GM19455 (cell line): ENCODE measurements around the gene INO80B.
"Not testable (repeated sequence)": the region's sequence is repeated elsewhere in the genome, so short reads cannot be mapped to it uniquely, and the experiment has no call there.

Experiments
- ATAC-seq: cut with Tn5 transposase; IDR thresholded peaks from one replicate; pipeline ENCODE4 v1.9.1; 2021; ENCODE audit not compliant: unreplicated experiment

The INO80B gene

DNA sequence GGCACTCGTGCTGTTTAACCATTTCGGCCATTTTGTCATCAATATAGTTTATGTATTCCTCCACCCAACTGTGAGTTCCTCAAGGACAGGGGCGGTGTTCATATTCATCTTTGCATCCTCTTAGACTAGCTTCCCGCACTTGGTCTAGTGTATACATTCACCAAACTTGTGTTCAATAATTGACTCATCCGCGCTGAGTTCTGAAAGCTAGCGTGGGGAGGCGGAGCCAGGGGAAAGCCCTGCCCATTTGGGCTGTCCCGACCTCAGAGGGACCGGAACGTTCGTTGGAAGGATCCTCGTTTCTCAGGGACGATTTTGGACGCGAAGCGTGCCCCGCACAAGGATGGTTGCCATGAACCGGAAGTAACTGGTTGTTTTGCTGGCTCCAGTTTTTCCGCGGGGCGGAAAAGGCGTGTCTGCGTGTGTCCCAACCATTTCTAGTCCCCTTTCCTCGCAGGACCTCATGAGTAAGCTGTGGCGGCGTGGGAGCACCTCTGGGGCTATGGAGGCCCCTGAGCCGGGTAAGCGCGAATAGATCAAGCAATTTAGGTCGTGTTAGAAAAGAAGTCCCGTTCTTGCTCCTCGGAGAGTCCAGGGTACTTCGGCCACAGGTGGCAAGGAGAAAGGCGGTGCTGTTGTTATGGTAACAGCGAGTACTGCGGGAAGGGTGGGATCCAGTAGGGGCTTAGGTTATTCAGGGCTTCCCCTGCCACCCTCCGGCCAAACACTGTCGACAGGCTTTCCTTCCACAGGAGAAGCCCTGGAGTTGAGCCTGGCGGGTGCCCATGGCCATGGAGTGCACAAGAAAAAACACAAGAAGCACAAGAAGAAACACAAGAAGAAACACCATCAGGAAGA is at the start of gene INO80B:
Gene INO80B (plus strand): TSS at position 434 of the 858 bp plus-strand sequence. CDS start 30 bp downstream, at position 464.
- peak; percentile 38 for ATAC-seq

DNA sequence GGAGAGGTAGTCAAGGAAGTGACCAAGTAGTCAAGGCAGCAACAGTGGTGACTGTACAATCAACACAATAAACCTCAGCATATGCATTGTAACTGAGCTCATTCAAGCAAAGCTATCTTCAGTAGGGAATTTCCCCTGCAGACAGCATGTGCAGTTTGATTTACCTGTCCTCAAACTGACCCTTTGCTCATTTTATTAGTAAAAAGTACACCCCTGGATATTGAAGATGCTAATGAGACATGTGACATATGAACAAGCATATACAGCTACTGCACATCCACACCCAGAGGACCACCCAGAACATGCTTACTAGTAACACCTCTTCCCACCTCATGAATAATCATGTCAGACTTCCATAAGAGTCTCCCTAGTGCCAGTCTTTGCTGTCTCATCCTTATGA is 48.9 kb upstream of the INO80B start:
- ATAC-seq = no peak

- no peak for ATAC-seq
Observed at GRCh38 chr2:74407682-74408081, 47.2 kb upstream of the INO80B start.

GRCh38 chr2:74413001-74413698 is 41.7 kb upstream of the INO80B start:
- no peak for ATAC-seq

DNA sequence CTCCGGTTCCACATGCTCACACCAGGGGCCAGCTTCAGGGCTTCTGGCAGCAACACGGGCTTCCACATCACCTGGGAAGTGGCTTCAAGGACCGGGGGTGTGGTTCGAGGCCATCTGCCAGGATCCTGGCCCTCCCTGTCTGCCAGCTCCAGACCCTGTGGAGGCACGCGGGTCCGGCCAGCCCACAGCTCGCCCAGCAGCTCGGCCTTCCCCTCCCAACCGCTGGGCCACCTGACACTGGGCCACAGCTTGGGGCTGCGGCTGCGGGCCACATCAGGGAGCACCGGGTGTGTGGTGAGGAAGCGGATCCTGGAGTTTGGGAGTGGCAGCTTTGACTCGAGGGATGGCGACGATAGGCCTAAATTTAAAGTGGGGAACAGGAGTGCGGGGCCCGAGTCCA is 40.4 kb upstream of the INO80B start:
- ATAC-seq = no peak

GRCh38 chr2:74414881-74415761 is 39.8 kb upstream of the INO80B start:
- no peak for ATAC-seq

GRCh38 chr2:74415762-74416395 is 39.0 kb upstream of the INO80B start:
- no peak for ATAC-seq

GRCh38 chr2:74416778-74417177 is 38.1 kb upstream of the INO80B start:
- ATAC-seq = no peak

DNA sequence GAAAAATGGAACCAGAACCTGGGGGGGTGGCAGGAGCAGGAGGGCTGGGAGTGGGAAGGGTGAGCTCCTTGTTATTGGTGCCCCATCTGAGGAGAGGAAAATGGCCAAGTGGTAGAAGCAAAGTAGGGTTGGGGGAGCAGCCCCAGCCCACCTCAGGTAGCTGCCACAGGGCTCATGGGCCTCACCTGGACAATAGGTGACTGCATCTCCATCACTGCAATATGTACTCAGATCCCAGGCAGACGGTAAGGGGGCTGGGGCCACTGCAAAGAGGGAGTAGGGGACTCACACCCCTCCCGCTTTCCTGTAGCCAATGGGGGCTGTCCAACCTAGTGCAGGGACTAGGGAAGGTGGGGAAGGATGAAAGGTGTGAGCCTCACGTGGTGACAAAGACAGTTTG is 37.7 kb upstream of the INO80B start:
- no peak for ATAC-seq

DNA sequence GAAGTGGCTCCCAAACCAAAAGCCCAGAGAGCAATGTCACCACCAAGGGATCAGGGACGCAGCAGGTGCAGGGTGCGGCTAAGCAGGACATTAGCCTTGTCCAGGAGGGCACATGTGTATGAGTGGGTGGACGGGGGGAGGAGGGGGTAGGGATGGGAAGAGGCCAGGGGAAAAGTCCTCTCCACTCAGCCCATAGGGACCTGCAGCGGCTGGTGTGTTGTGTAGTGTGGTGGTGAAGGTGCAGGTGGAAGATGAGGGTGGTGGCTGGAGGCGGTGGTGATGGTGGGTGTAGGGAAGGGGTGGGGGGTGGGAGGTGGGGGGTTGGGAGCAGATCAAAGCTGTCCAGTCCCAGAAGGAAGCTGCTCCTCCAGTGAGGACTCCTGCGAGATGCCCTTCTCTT is 37.1 kb upstream of the INO80B start:
- no peak for ATAC-seq

DNA sequence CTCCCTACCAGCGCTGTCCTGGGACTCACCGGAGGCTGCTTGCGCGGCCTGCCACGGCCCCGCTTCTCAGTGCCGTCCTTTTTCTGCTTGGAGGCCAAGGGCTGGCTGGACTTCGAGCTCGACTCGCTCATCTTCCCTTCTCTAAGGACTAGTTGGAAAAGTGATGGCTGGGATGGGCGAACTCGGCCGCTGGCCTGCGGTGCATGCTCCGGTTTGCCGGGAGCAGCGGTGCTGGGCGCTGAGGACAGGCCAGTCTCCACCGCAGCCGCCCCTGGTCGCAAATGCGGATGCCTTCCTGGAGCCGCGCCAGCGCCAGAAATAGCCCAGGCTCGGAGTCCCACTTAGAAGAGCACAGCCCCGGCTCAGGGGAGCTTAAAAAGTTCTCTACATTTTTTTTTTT is 36.6 kb upstream of the INO80B start:
- ATAC-seq = no peak

GRCh38 chr2:74419345-74419744 is 35.5 kb upstream of the INO80B start:
- no peak for ATAC-seq

GRCh38 chr2:74420006-74420405 is 34.9 kb upstream of the INO80B start:
- no peak for ATAC-seq

DNA sequence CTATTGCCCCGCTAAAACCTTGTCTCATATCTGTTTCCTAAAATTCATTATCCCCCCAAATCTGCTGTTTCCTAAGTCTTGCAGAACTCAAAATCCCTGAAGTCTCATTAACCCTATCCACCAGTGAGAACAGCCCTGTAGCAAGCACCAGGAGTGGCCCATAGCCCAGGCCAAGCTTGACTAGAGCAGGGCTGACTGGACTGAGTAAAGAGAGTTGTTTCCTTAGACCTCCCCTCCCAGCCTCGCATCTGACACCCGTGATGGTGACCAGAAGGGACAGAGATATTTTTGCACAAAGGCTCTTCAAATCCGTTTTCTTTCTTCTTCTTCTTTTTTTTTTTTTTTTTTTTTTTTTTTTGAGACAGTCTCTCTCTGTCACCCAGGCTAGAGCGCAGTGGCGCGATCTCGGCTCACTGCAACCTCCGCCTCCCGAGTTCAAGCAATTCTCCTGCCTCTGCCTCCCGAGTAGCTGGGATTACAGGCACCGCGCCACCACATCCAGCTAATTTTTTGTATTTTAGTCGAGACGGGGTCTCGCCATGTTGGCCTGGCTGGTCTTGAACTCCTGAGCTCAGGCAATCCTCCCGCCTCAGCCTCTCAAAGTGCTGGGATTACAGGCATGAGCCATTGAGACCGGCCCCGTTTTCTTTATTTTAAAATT is 34.3 kb upstream of the INO80B start:
- not testable (repeated sequence) for ATAC-seq

DNA sequence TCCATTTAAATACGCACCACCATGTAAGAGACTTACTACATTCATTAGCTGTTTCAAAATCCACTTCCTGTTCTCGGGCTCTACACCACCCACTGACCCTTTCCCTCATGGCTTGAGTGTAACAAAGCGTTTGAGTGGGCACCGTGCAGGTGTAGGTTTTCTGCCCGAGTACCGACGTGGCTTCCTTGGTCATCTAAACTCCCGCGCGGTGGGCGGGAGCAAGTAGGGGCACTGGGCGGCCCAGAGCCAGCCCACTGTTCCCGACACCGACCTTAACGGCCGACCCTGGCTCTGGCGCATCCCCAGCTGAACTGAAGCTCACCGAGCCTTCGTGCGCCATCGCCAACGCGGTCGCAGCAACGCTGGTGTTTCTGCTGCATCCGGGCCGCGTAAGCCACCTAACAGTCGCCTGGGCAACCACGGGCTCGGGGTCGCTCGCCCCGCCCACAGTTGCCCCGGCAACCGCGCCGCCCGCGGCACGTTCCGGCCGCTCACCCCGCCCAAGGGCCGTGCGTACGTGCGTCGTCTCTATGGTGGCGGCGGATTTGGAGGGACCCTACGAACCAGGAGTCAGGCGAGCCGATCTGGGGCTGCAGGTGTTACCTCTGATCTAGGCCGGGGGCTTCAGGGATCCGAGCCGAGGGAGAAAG is 33.5 kb upstream of the INO80B start, which contains the start of the genes C2orf81 and WDR54:
Gene C2orf81 (minus strand): TSS at position 399 of the 650 bp plus-strand sequence. CDS start 59 bp downstream, at position 340.
Gene WDR54 (plus strand): TSS at position 510 of the 650 bp plus-strand sequence. CDS start 424 bp downstream, outside the sequence.
- ATAC-seq = peak; percentile 89

- ATAC-seq = no peak
Observed at GRCh38 chr2:74423231-74424095, 31.4 kb upstream of the INO80B start.

GRCh38 chr2:74424139-74424992 is 30.5 kb upstream of the INO80B start:
- no peak for ATAC-seq

DNA sequence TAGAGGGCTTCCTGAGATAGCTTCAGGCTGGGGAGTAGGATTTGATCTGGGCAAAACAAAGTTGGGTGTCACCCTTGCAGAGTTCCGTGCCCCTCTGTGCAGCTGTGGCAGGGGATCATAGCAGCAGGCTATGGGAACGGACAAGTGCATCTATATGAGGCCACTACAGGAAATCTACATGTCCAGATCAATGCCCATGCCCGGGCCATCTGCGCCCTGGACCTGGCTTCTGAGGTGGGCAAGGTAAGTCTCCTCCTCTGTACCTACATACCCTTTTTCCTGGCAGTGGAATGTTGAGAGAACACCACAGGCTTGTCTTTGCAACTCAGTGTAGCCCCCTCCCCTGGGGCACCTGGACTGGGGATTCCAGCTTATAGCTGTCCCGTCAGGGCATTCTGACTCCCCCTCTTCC is 29.9 kb upstream of the INO80B start:
- ATAC-seq = no peak
